ENCODE data around the gene SIRPG.

DNA sequence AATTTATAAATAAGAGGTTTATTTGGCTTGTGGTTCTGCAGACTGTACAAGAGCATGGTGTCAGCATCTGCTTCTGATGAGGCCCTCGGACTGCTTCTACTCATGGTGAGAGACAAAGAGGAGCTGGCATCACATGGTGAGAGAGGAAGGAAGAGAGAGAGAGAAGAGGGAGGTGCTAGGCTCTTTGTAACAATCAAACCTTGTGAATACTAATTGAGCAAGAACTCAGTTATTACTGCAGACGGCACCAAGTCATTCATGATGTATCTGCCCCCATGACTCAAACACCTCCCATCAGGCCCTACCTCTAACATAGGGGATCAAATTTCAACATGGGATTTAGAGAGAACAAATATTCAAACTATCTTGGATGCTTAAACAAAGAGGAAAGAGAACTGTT, 6.3 kb upstream of the SIRPG start:
- TF ChIP-seq, protein P1, sequence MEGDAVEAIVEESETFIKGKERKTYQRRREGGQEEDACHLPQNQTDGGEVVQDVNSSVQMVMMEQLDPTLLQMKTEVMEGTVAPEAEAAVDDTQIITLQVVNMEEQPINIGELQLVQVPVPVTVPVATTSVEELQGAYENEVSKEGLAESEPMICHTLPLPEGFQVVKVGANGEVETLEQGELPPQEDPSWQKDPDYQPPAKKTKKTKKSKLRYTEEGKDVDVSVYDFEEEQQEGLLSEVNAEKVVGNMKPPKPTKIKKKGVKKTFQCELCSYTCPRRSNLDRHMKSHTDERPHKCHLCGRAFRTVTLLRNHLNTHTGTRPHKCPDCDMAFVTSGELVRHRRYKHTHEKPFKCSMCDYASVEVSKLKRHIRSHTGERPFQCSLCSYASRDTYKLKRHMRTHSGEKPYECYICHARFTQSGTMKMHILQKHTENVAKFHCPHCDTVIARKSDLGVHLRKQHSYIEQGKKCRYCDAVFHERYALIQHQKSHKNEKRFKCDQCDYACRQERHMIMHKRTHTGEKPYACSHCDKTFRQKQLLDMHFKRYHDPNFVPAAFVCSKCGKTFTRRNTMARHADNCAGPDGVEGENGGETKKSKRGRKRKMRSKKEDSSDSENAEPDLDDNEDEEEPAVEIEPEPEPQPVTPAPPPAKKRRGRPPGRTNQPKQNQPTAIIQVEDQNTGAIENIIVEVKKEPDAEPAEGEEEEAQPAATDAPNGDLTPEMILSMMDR (IDR thresholded peaks at IDR 0.05), result no peak
- TF ChIP-seq POLR2A (IDR thresholded peaks at IDR 0.05), result no peak
- no peak for TF ChIP-seq POLR2AphosphoS5 (IDR thresholded peaks at IDR 0.05; ENCODE audit: insufficient read depth in 1 of 2, low read depth in 1 of 2)

Data from vagina (tissue), 2 donors.